Measurements from ENCODE around the gene STIM2. TPM values are rescaled to one million over a fixed set of nuclear protein-coding genes. Genes with fewer than 3 reads are reported as not detected.

The STIM2 gene
- total RNA-seq, 1 experiment from 2014 or later = 15.5 TPM

DNA sequence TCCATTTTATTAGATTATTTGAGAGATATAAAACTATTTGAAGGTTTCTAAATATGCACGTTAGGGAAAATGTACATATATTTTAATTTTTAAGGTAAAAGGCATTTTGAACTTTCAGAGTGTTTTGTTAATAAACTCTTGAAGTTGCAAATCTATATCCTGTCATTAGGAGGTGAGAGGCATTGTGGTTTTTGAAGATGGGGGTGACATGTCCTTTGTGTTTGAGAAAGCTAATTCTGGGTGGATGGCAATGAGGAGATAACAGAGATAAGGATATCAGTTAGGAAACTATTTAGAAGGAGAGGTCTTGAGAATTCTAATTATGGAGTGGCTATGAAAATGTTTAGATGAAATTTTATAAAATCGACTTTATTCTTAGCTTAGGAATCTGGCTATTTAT is 6.1 kb downstream of the STIM2 start:
- ATAC-seq (no peak), DNase-seq (no peak)
- no TSS peak for BruUV-seq (replicated peaks)
- Histone ChIP-seq H3K27ac (ENCODE audit: low read length) (no peak overlapping the region), H2AFZ (ENCODE audit: low read length) (no peak overlapping the region), H3K27me3 (ENCODE audit: low read length) (no peaks in the 10 kb centered on the region), H3K4me2 (ENCODE audit: low read length) (no peak overlapping the region), H3F3A (ENCODE audit: low read length, unreplicated experiment) (no peaks in the 10 kb centered on the region), H3K36me3 (ENCODE audit: low read depth, low read length) (no peaks in the 10 kb centered on the region), H3K9me2 (replicated peaks; ENCODE audit: low read length) (no peaks in the 10 kb centered on the region), H3K79me2 (ENCODE audit: low read length) (peaks cover 67% of the 10 kb centered on the region), H3K9me3 (ENCODE audit: low read length) (no peaks in the 10 kb centered on the region), H3K4me1 (ENCODE audit: insufficient read depth, low read length) (peaks cover 12% of the 10 kb centered on the region), H4K20me1 (ENCODE audit: low read length) (0 out of 2 replicates have a peak, but pooled peaks cover 6% of the 10 kb centered on the region), H3K9ac (ENCODE audit: low read length) (no peak overlapping the region), H3K4me3 (ENCODE audit: low read length) (no peak overlapping the region)
- intact Hi-C loops (cut with micrococcal nuclease) = loop anchor here (10.0 kb wide), 1 partner anchor 142 kb away; no protein-coding TSS in a partner anchor
- ChIA-PET POLR2A (ENCODE audit: unreplicated experiment) (no interaction called here), CTCF (no interaction called here)
- TF ChIP-seq EZH2phosphoT487 (IDR thresholded peaks at IDR 0.05; ENCODE audit: borderline replicate concordance, low read length) (no peak), EZH2 (IDR thresholded peaks at IDR 0.05; ENCODE audit: low read length, unreplicated experiment) (no peak)
- TF ChIP-seq, protein P1, sequence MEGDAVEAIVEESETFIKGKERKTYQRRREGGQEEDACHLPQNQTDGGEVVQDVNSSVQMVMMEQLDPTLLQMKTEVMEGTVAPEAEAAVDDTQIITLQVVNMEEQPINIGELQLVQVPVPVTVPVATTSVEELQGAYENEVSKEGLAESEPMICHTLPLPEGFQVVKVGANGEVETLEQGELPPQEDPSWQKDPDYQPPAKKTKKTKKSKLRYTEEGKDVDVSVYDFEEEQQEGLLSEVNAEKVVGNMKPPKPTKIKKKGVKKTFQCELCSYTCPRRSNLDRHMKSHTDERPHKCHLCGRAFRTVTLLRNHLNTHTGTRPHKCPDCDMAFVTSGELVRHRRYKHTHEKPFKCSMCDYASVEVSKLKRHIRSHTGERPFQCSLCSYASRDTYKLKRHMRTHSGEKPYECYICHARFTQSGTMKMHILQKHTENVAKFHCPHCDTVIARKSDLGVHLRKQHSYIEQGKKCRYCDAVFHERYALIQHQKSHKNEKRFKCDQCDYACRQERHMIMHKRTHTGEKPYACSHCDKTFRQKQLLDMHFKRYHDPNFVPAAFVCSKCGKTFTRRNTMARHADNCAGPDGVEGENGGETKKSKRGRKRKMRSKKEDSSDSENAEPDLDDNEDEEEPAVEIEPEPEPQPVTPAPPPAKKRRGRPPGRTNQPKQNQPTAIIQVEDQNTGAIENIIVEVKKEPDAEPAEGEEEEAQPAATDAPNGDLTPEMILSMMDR (conservative IDR thresholded peaks at IDR 0.05; ENCODE audit: low read depth, low read length) = no peak

DNA sequence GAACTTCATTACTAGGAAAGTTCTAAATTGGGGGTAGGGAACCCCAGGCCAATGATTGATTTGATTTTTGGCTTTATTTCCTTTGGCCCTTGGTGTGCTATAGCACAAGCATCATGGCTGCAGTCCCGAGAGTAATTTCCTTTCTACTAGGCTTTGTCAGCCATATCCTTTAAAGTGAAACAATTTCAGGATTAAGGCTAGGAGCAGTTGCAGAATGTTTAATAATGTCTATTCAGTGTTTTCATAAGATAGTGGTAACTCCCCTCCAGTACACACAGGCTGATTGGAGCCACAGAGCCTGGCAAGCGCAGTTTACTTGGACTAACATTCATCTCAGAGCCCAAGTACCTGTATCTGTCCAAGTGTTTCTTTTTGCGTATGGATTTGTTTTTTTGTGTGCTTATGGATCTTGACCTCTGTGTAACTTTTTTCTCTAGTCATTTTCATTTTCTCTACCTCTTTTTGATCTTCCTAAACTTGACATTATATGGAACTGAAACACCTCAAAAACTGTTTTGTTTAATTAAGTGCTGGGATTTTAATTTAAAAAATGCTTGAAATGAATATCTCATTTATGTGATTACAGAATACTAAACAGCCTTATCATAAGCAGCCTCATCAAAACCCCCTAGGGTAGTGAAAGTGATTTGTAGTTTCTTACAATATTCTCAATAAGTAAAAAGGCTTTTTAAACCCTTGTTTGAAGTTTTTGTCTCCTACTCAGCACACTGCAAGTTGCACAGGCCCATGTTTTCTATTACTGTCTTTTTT is 7.5 kb downstream of the STIM2 start:
- no peak overlapping the region for H2AFZ ChIP-seq (ENCODE audit: low read length)
- no peaks in the 10 kb centered on the region for H3K27me3 ChIP-seq (ENCODE audit: low read length)
- peaks cover 6% of the 10 kb centered on the region for H3K4me1 ChIP-seq (ENCODE audit: insufficient read depth, low read length)
- H3K79me2 ChIP-seq (ENCODE audit: low read length) = peaks cover 54% of the 10 kb centered on the region
- no peak overlapping the region for H3K9ac ChIP-seq (ENCODE audit: low read length)
- TF ChIP-seq, protein P1 (conservative IDR thresholded peaks at IDR 0.05; ENCODE audit: low read depth, low read length) = no peak
- TF ChIP-seq EZH2 (IDR thresholded peaks at IDR 0.05; ENCODE audit: low read length, unreplicated experiment) (no peak), EZH2phosphoT487 (IDR thresholded peaks at IDR 0.05; ENCODE audit: borderline replicate concordance, low read length) (no peak)
- no peaks in the 10 kb centered on the region for H3K9me3 ChIP-seq (ENCODE audit: low read length)
- ChIA-PET CTCF (no interaction called here), POLR2A (ENCODE audit: unreplicated experiment) (no interaction called here)
- ATAC-seq (no peak), DNase-seq (no peak)
- H3F3A ChIP-seq (ENCODE audit: low read length, unreplicated experiment) = no peaks in the 10 kb centered on the region
- BruUV-seq (replicated peaks) = no TSS peak
- no peaks in the 10 kb centered on the region for H4K20me1 ChIP-seq (ENCODE audit: low read length)
- H3K9me2 ChIP-seq (replicated peaks; ENCODE audit: low read length) = no peaks in the 10 kb centered on the region
- no peak overlapping the region for H3K27ac ChIP-seq (ENCODE audit: low read length)
- intact Hi-C loops (cut with micrococcal nuclease) = loop anchor here (10.0 kb wide), 1 partner anchor 143 kb away; no protein-coding TSS in a partner anchor
- no peak overlapping the region for H3K4me2 ChIP-seq (ENCODE audit: low read length)
- H3K36me3 ChIP-seq (ENCODE audit: low read depth, low read length) = no peaks in the 10 kb centered on the region
- H3K4me3 ChIP-seq (ENCODE audit: low read length) = no peak overlapping the region

DNA sequence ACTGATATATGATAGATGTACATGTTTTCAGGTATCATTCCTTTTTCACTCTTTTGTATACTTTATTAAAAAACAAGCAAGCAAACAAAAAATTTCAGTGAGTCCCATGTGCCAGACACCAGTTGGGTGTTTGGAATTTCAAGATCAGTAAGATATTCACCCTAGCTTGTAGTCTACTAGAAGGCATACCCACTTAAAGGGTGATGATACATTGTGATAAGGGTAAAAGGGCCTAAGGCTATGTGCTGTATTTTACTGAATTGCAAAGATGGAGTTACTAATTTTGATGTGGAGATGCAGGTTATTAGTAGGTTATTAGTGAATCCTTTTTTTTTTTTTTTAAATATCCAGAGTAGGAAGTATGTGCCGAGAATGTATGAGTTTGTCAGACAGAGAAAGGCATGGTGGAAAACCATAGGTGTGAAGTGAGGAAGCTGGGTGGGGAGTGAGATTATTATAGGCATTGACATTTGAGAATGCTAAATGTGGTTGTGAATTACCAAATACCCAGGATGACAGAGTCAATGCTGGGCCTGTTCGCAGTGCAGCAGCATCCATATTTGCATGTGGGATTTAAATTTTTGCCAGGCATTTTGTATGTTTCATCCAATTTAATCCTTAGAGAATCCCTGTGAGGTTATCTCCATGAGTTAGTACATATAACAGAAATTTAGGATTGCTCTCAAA is 10.1 kb downstream of the STIM2 start:
- Histone ChIP-seq H3K4me3 (ENCODE audit: low read length) (no peak overlapping the region), H4K20me1 (ENCODE audit: low read length) (no peaks in the 10 kb centered on the region), H2AFZ (ENCODE audit: low read length) (no peak overlapping the region), H3K4me1 (ENCODE audit: insufficient read depth, low read length) (no peaks in the 10 kb centered on the region), H3K9me2 (replicated peaks; ENCODE audit: low read length) (no peaks in the 10 kb centered on the region), H3F3A (ENCODE audit: low read length, unreplicated experiment) (no peaks in the 10 kb centered on the region), H3K79me2 (ENCODE audit: low read length) (peaks cover 29% of the 10 kb centered on the region), H3K27ac (ENCODE audit: low read length) (no peak overlapping the region), H3K9ac (ENCODE audit: low read length) (no peak overlapping the region), H3K36me3 (ENCODE audit: low read depth, low read length) (no peaks in the 10 kb centered on the region), H3K4me2 (ENCODE audit: low read length) (no peak overlapping the region), H3K27me3 (ENCODE audit: low read length) (no peaks in the 10 kb centered on the region), H3K9me3 (ENCODE audit: low read length) (no peaks in the 10 kb centered on the region)
- POLR2A ChIA-PET (ENCODE audit: unreplicated experiment) = no interaction called here
- no peak for DNase-seq
- ATAC-seq = no peak
- CTCF ChIA-PET = no interaction called here
- BruUV-seq (replicated peaks) = no TSS peak
- TF ChIP-seq, protein P1 (conservative IDR thresholded peaks at IDR 0.05; ENCODE audit: low read depth, low read length) = no peak
- TF ChIP-seq EZH2phosphoT487 (IDR thresholded peaks at IDR 0.05; ENCODE audit: borderline replicate concordance, low read length) = no peak
- no peak for TF ChIP-seq EZH2 (IDR thresholded peaks at IDR 0.05; ENCODE audit: low read length, unreplicated experiment)
- intact Hi-C loops (cut with micrococcal nuclease) = no loop called here

Data from PC-3 (cell line).